Colonic mucosa (tissue), 4 donors: Measurements from ENCODE around the gene PCAT7. TPM values are rescaled to one million over a fixed set of nuclear protein-coding genes. Genes with fewer than 3 reads are reported as not detected.
"Not testable (repeated sequence)": the region's sequence is repeated elsewhere in the genome, so short reads cannot be mapped to it uniquely, and the experiment has no call there.

Experiments
- DNase-seq: peaks from one replicate; pipeline ENCODE4 v3.0.0-alpha.2; 2020
- H3K27ac ChIP-seq: fragments of 200-600 bp; one replicate; pipeline ENCODE4 v1.8.0; 2021
- H3K27me3 ChIP-seq: fragments of 200-600 bp; one replicate; pipeline ENCODE4 v1.8.0; 2021
- H3K36me3 ChIP-seq: fragments of 200-600 bp; one replicate; pipeline ENCODE4 v1.8.0; 2021
- H3K4me1 ChIP-seq: fragments of 200-600 bp; one replicate; pipeline ENCODE4 v1.8.0; 2021; ENCODE audit warnings: mild to moderate bottlenecking
- H3K4me3 ChIP-seq: fragments of 200-600 bp; one replicate; pipeline ENCODE4 v1.8.0; 2021
- H3K9ac ChIP-seq, 2 donors: one replicate each; pipeline ENCODE4 v1.7.0; 2013; ENCODE audit warnings: control low read depth in 2 of 2, low read depth in 2 of 2, low read length in 2 of 2
- H3K9me3 ChIP-seq: fragments of 200-600 bp; one replicate; pipeline ENCODE4 v1.8.0; 2021
- intact Hi-C: fragments of 100-400 bp; cut with DNase I; formaldehyde crosslinking; loops from one replicate; pipeline ENCODE4 v1.14.1; 2022
- total RNA-seq, 2 donors: library from RNA; stranded (reverse); fragmentation: NEBNext Ultra II Directional in 1 of 2; extraction: Animal tissue kit (Norgen Biotek cat#: 25700) in 1 of 2; gene quantifications; one replicate each; pipeline ENCODE4 v1.2.1, GENCODE V29; 2021
- TF ChIP-seq, protein P1 (sequence below): fragments of 200-600 bp; IDR thresholded peaks from one replicate; pipeline ENCODE4 v1.8.0; 2022; ENCODE audit warnings: antibody characterized with exemption, mild to moderate bottlenecking
- donor health status: healthy.
- donor health status: DM: no; HTN: no; CAD: no.
- donor health status: DM: no; HTN: no; CAD: no.

PCAT7 gene
- total RNA-seq, 2 donors from 2014 or later: 2.1 to 2.5 TPM

DNA sequence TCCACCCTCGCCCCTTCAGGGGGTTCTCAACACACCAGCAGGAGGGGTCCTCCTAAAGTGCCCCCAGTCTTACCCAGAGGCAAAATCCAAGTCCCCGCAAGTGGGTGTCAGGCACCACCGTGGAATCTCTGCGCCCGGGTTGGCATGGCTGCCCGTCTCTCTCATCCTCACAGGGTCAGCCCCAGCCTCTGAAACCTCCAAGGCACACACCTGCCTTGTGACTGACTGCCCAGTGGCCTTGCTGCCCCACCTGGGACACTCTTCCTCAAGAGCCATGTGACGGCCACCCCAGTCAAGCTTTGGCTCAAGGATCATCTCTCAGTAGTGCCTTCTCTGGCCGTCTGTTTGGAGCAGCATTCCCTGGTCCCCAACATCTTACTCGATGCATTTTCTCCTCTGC is 33.8 kb downstream of the PCAT7 start:
- no peaks in the 10 kb centered on the region for H3K36me3 ChIP-seq
- no peak overlapping the region for H3K4me3 ChIP-seq
- no peak overlapping the region for H3K9ac ChIP-seq
- no peaks in the 10 kb centered on the region for H3K4me1 ChIP-seq
- no peak overlapping the region for H3K27ac ChIP-seq
- TF ChIP-seq, protein P1, sequence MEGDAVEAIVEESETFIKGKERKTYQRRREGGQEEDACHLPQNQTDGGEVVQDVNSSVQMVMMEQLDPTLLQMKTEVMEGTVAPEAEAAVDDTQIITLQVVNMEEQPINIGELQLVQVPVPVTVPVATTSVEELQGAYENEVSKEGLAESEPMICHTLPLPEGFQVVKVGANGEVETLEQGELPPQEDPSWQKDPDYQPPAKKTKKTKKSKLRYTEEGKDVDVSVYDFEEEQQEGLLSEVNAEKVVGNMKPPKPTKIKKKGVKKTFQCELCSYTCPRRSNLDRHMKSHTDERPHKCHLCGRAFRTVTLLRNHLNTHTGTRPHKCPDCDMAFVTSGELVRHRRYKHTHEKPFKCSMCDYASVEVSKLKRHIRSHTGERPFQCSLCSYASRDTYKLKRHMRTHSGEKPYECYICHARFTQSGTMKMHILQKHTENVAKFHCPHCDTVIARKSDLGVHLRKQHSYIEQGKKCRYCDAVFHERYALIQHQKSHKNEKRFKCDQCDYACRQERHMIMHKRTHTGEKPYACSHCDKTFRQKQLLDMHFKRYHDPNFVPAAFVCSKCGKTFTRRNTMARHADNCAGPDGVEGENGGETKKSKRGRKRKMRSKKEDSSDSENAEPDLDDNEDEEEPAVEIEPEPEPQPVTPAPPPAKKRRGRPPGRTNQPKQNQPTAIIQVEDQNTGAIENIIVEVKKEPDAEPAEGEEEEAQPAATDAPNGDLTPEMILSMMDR: no peak
- intact Hi-C loops: no loop called here
- no peak for DNase-seq
- H3K9me3 ChIP-seq: no peaks in the 10 kb centered on the region
- no peaks in the 10 kb centered on the region for H3K27me3 ChIP-seq

DNA sequence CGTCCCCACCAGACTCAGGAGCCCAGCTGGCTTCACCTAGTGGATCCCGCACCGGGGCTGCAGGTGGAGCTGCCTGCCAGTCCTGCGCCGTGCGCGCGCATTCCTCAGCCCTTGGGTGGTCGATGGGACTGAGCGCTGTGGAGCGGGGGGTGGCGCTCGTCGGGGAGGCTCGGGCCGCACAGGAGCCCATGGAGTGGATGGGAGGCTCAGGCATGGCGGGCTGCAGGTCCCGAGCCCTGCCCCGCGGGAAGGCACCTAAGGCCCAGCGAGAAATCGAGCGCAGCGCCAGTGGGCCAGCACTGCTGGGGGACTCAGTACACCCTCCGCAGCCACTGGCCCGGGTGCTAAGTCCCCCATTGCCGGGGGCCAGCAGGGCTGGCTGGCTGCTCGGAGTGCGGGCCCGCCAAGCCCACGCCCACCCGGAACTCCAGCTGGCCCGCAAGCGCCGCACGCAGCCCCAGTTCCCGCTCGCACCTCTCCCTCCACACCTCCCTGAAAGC is 36.2 kb downstream of the PCAT7 start:
- H3K4me3 ChIP-seq, H3K36me3 ChIP-seq, H3K4me1 ChIP-seq, H3K9me3 ChIP-seq, intact Hi-C loops, H3K9ac ChIP-seq, H3K27me3 ChIP-seq, DNase-seq, H3K27ac ChIP-seq: not testable (repeated sequence)

DNA sequence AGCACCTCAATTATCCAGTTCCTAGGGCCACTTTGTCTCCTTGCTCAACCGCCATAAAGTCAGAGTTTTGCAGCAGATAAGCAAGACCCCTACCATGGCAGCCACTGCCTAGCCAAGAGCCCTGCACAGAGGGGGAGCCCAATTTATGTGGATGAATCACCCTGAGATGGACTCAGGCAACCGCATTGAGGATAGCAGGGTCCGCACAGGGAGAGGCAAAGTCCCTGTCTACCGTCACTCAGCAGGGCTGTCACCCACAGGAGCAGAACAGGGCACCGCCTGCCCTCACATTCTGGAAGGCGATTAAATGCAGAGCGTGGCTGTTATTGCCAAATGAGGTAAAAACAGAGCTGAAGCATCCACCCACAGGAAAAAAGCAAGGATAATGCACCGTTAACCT is 37.0 kb downstream of the PCAT7 start:
- Histone ChIP-seq H3K27me3 (no peaks in the 10 kb centered on the region), H3K4me1 (no peaks in the 10 kb centered on the region), H3K9me3 (no peaks in the 10 kb centered on the region), H3K27ac (no peak overlapping the region), H3K4me3 (no peak overlapping the region), H3K36me3 (no peaks in the 10 kb centered on the region), H3K9ac (no peak overlapping the region)
- TF ChIP-seq, protein P1: no peak
- DNase-seq: no peak
- intact Hi-C loops: no loop called here

DNA sequence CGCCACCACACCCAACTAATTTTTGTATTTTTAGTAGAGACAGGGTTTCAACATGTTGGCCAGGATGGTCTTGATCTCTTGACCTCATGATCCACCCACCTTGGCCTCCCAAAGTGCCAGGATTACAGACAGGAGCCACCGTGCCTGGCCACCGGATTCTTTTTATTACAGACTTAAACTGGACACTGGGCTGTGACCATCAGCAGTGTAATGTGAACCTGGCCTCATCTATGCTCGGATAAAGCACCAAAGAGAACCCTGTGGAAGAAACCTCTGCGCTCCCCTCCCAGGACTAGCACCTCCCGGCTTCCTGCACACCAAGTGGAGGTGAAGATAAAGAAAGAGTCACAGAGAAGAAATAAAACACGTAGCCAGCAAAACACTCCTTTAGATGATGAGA is 37.8 kb downstream of the PCAT7 start:
- H3K36me3 ChIP-seq, H3K9me3 ChIP-seq, DNase-seq, intact Hi-C loops, H3K27ac ChIP-seq, H3K9ac ChIP-seq, H3K4me1 ChIP-seq, H3K27me3 ChIP-seq, H3K4me3 ChIP-seq: not testable (repeated sequence)

DNA sequence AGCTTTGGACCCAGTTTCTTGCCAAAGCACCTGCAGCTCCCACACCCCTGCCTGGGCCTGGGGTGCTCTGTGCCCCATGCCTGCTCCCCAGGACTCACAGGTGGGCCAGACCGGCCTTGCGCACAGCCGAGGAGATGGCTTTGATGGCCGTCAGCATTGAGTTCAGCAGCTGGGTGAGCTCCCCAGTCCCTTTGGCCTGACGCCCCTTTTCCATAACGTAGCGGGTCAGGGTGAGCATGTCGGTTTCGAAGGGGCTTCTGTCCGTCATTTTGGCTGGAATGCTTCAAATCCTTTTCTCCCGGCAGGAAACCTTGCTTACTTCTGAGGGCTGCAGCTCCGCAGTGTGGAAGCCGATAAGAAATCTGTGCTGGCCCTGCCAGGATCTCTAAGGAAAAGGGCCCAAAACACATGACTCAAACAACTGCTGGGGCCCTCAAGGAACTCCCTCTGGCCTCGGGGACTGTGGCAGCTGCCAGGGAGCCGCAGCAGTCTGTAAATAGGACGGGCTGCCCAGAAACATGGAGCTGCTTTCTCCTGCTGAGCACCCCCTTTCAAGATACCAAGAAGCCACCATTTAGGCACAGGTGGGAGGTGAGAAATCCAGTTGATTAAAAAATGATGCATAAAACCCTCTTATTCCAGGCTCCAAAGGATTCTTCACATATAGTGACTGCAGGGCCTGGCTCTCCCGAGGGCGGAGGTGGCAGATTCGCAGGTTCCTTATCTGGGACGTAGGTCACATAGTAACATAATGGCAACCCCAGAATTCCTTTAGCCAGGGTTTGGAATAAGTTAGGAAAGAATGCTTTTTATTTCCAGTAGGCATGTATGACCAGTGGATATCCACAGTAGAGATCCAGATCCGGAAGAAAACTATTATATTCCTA is 38.8 kb downstream of the PCAT7 start, which contains the start of gene FBP2:
TSS of gene FBP2 (minus strand) at position 366 of the 887 bp plus-strand sequence. CDS start at position 268, 98 bp downstream.
- no peak within 1 kb of the TSS for H3K4me3 ChIP-seq
- DNase-seq: no peak
- intact Hi-C loops: no loop called here
- TF ChIP-seq, protein P1: no peak
- no peak within 1 kb of the TSS for H3K27ac ChIP-seq
- no peaks in the 10 kb centered on the region for H3K9me3 ChIP-seq
- no peaks in the 10 kb centered on the region for H3K4me1 ChIP-seq
- H3K9ac ChIP-seq: no peak within 1 kb of the TSS
- no peaks in the 10 kb centered on the region for H3K27me3 ChIP-seq
- no peaks in the 10 kb centered on the region for H3K36me3 ChIP-seq

DNA sequence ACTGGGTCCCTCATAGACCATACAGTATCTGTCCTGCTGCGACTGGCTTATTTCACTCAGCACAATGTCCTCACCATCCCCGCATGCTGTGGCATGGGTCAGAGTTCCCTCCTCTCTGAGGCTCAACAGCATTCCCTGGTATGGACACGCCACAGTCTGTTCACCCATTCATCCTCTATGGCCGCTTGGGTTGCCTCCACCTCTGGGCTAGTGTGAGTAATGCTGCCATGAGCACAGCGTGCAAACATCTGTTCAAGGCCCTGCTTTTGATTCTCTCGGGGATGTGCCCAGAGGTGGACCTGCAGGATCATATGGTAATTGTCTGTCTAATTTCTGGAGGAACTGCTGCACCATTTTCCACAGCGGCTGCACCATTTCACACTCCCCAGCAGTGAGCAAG is 44.2 kb downstream of the PCAT7 start:
- TF ChIP-seq, protein P1: no peak
- no peak for DNase-seq
- no peak overlapping the region for H3K4me3 ChIP-seq
- H3K36me3 ChIP-seq: no peaks in the 10 kb centered on the region
- H3K27me3 ChIP-seq: no peaks in the 10 kb centered on the region
- no peak overlapping the region for H3K27ac ChIP-seq
- H3K9me3 ChIP-seq: no peaks in the 10 kb centered on the region
- intact Hi-C loops: no loop called here
- H3K9ac ChIP-seq: no peak overlapping the region
- H3K4me1 ChIP-seq: no peaks in the 10 kb centered on the region
